Measurements from ENCODE around the gene ZNF821. TPM values are rescaled to one million over a fixed set of nuclear protein-coding genes. Genes with fewer than 3 reads are reported as not detected.
"Not testable (repeated sequence)": the region's sequence is repeated elsewhere in the genome, so short reads cannot be mapped to it uniquely, and the experiment has no call there.

The ZNF821 gene
- total RNA-seq, 6 donors from 2014 or later = 5.9 to 32.5 (median 7.4) TPM

DNA sequence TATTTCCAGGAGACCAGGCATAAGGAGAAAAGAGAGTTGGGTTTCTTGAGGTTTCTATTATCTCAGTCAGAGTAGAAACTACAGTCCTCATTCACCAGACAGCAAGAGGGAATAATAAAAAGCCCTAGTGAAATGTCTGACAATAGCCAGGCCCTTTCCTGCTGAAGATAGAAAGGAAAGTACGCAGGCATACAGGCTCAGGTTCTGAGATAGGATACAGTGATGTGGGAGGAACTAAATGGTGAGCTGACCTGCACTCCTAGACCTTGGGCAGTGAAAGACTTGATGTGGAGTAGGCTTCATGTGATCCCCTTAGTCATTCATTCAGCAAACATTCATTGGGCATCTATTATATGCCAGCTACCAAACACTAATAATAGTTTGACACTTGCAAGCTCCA is 14.9 kb downstream of the ZNF821 start:
- H3K27me3 ChIP-seq = no peaks in the 10 kb centered on the region
- H3K36me3 ChIP-seq = peaks cover 2 to 48% (median 11%) of the 10 kb centered on the region in 4 donors
- H3K9me3 ChIP-seq = no peaks in the 10 kb centered on the region
- no peaks in the 10 kb centered on the region for H3K4me1 ChIP-seq
- H3K27ac ChIP-seq = no peak overlapping the region
- no peak overlapping the region for H3K4me3 ChIP-seq
- DNase-seq (no peak), ATAC-seq (ENCODE audit: low FRiP score in 2 of 2) (no peak)
- WGBS, 2 donors = 100% methylated on average over 1 of the region's 1 CpG
- no peak for TF ChIP-seq POLR2A (IDR thresholded peaks at IDR 0.05)
- TF ChIP-seq CTCF (IDR thresholded peaks at IDR 0.05) = no peak
- no peak for TF ChIP-seq EP300 (IDR thresholded peaks at IDR 0.05)

DNA sequence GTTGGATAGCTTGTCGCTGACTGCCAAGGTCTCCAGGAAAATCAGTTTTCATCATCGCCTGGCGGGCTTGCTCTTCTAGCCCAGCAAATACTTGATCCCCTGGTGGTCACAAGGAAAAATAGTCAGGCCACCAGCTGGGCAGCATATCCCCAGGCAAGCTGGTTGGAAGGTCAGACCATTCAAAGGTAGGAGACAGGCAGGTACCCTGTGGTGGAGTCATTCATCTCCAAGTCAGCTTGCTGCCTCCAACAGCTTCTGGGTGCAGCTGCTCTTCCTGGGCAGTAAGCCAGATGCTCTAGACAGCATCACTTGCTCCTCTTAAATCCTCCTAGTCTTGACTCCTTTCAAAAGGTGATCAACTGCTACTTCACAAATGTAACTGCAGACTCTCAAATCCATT is 16.0 kb downstream of the ZNF821 start:
- Histone ChIP-seq H3K36me3 (peaks cover 6 to 57% (median 17%) of the 10 kb centered on the region in 4 donors), H3K9me3 (no peaks in the 10 kb centered on the region), H3K4me3 (no peak overlapping the region), H3K27me3 (no peaks in the 10 kb centered on the region), H3K4me1 (no peaks in the 10 kb centered on the region), H3K27ac (no peak overlapping the region)
- no peak for ATAC-seq (ENCODE audit: low FRiP score in 2 of 2)
- WGBS, 2 donors = 87 to 100% methylated on average over 3 of the region's 3 CpGs
- DNase-seq = no peak
- TF ChIP-seq EP300 (IDR thresholded peaks at IDR 0.05) (no peak), POLR2A (IDR thresholded peaks at IDR 0.05) (no peak), CTCF (IDR thresholded peaks at IDR 0.05) (no peak), POLR2AphosphoS5 (IDR thresholded peaks at IDR 0.05) (no peak)

DNA sequence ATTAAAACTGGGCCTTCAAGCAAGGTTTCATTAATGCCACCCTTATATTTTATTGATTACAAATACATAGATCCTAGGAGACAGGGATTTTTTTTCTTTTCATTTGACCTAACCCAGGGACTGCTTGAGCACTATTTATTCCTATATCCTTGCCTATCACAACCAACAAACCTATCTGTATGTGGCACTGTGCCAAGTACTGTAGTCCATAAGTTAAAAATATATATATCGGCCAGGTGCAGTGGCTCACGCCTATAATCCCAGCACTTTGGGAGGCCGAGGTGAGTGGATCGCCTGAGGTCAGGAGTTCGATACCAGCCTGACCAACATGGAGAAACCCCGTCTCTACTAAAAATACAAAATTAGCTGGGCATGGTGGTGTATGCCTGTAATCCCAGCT is 16.8 kb downstream of the ZNF821 start:
- H3K9me3 ChIP-seq; ATAC-seq (ENCODE audit: low FRiP score in 2 of 2); H3K4me3 ChIP-seq; H3K27ac ChIP-seq; H3K4me1 ChIP-seq; DNase-seq; H3K27me3 ChIP-seq: not testable (repeated sequence)
- WGBS, 2 donors = 94 to 95% methylated on average over 6 of the region's 6 CpGs
- peaks cover 6 to 65% (median 20%) of the 10 kb centered on the region in 4 donors for H3K36me3 ChIP-seq

DNA sequence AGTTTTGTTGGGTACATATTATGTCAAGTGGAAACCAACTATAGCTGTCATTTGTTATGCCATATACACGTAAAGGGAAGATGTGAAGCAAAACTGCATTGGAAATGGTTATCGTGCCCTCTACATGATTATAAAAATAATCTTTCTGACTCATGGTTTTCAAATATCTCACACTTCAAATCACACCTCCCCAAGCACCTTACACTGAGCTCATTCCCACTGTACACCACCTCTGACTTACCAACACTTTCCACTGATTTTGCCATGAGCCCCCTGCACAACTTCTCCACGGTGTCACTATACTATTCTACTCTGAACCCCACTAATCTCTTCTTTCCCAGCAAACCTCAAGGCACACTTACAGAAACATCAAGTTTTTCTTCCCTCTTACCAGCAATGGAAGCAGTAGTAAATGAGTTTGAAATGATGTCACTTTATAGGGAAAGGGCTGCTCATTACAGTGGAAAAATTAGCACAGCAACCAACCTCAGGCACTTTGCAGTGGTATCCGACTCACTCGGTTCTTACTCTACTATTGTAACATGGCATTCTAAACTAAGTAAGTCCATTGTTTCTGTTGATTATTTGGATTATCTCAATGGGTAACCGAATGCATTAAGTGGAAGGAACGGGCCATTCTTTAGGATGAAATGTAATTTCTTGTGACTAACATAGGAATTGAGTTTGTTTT is 18.7 kb downstream of the ZNF821 start:
- 82 to 87% methylated on average over 7 of the region's 7 CpGs for WGBS, 2 donors
- no peaks in the 10 kb centered on the region for H3K9me3 ChIP-seq
- no peak for ATAC-seq (ENCODE audit: low FRiP score in 2 of 2)
- H3K4me3 ChIP-seq = no peak overlapping the region
- peaks cover 11 to 77% (median 31%) of the 10 kb centered on the region in 4 donors for H3K36me3 ChIP-seq
- no peak overlapping the region for H3K27ac ChIP-seq
- H3K4me1 ChIP-seq = no peaks in the 10 kb centered on the region
- TF ChIP-seq POLR2AphosphoS5 (IDR thresholded peaks at IDR 0.05) (no peak), CTCF (IDR thresholded peaks at IDR 0.05) (no peak)
- H3K27me3 ChIP-seq = no peaks in the 10 kb centered on the region
- no peak for DNase-seq

GRCh38 chr16:71863995-71864394 is 20.0 kb downstream of the ZNF821 start:
- TF ChIP-seq POLR2AphosphoS5 (IDR thresholded peaks at IDR 0.05) (no peak), EP300 (IDR thresholded peaks at IDR 0.05) (no peak), CTCF (IDR thresholded peaks at IDR 0.05) (no peak), POLR2A (IDR thresholded peaks at IDR 0.05) (no peak)
- WGBS, 2 donors = 90 to 98% methylated on average over 5 of the region's 5 CpGs
- H3K4me3 ChIP-seq = no peak overlapping the region
- no peaks in the 10 kb centered on the region for H3K27me3 ChIP-seq
- ATAC-seq (ENCODE audit: low FRiP score in 2 of 2) = no peak
- H3K4me1 ChIP-seq = no peaks in the 10 kb centered on the region
- DNase-seq = no peak
- no peaks in the 10 kb centered on the region for H3K9me3 ChIP-seq
- no peak overlapping the region for H3K27ac ChIP-seq
- H3K36me3 ChIP-seq = peaks cover 11 to 80% (median 41%) of the 10 kb centered on the region in 4 donors
